Measurements from ENCODE around the gene RIT1. TPM values are rescaled to one million over a fixed set of nuclear protein-coding genes. Genes with fewer than 3 reads are reported as not detected.

Gene RIT1
- total and polyA plus RNA-seq, 2 of the 13 experiments (the other 11 are each of a cell fraction or from before 2014, with no cell fraction given), result 12.2 to 32.2 TPM

DNA sequence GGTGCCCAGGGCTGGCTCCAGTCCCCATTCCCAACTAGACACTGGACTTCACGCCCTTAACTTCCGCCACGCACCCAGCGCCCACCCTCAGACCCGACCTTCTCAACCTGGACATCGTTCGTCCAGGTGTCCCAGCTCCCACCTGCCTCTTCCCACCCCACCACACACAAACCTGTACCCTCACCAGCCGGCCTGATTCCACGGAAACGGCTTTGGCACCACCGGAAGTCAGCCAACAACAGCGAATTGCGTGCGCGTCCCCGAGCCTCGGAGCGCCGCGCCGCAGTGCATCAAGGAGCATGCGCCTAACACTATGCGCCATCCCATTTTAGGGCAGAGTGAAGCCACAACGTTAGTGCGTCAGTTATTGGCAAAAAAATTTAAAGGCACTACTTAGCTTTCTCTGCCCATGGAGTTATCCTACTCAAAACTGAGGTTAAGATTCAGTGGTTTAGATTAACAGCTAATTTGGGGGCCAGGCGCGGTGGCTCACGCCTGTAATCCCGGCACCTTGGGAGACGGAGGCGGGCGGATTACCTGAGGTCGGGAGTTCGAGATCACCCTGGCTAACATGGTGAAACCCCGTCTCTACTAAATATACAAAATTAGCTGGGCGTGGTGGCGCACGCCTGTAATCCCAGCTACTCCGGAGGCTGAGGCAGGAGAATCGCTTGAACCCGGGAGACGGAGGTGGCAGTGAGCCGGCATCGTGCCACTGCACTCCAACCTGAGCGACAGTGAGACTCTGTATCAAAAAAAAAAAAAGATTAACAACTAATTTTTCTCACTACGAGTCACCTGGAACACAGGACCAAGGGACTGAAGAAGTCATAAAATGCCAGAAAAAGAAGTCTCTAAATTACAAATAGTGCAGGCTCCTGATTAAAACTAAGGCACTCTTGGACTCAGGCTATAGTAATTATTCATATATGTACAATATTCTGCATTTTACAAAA is 53.9 kb downstream of the RIT1 start, which contains the start of gene GON4L (continued):
- TF ChIP-seq LCORL (IDR thresholded peaks at IDR 0.05) (no peak), LCORL (CRISPR knock-in tag; IDR thresholded peaks at IDR 0.05) (peak; percentile 21; the same call in 1 of the 2 replicates), MBNL3 (CRISPR knock-in tag; conservative IDR thresholded peaks at IDR 0.05) (no peak), ZNF225 (CRISPR knock-in tag; IDR thresholded peaks at IDR 0.05) (peak; percentile 73), ZNF792 (CRISPR knock-in tag; IDR thresholded peaks at IDR 0.05) (peak; percentile 69; the same call in 1 of the 2 replicates), ZNF724P (CRISPR knock-in tag; IDR thresholded peaks at IDR 0.05; ENCODE audit: borderline replicate concordance) (0 out of 2 replicates have a peak, but pooled peaks have one; percentile 37), ZMYM4 (CRISPR knock-in tag; IDR thresholded peaks at IDR 0.05) (peak; percentile 71), NFYB (CRISPR knock-in tag; IDR thresholded peaks at IDR 0.05) (peak; percentile 12; the same call in 1 of the 2 replicates), HNF4G (IDR thresholded peaks at IDR 0.05; ENCODE audit: borderline replicate concordance, low read depth, low read length) (no peak), HNF4G (CRISPR knock-in tag; IDR thresholded peaks at IDR 0.05; ENCODE audit: borderline replicate concordance, low read depth) (0 out of 2 replicates have a peak, but pooled peaks have one; percentile 17), NFKB2 (CRISPR knock-in tag; IDR thresholded peaks at IDR 0.05; ENCODE audit: borderline replicate concordance) (peak; percentile 22; the same call in 1 of the 2 replicates), HNF4A (CRISPR knock-in tag; IDR thresholded peaks at IDR 0.05) (no peak), ZNF670 (CRISPR knock-in tag; IDR thresholded peaks at IDR 0.05; ENCODE audit: borderline replicate concordance) (peak; percentile 47; the same call in 1 of the 2 replicates), ASH2L (IDR thresholded peaks at IDR 0.05; ENCODE audit: insufficient read length, low read depth, low read length) (peak; percentile 68), ZFX (CRISPR knock-in tag; IDR thresholded peaks at IDR 0.05; ENCODE audit: low read depth) (peak; percentile 74)
- TF ChIP-seq, protein P1, sequence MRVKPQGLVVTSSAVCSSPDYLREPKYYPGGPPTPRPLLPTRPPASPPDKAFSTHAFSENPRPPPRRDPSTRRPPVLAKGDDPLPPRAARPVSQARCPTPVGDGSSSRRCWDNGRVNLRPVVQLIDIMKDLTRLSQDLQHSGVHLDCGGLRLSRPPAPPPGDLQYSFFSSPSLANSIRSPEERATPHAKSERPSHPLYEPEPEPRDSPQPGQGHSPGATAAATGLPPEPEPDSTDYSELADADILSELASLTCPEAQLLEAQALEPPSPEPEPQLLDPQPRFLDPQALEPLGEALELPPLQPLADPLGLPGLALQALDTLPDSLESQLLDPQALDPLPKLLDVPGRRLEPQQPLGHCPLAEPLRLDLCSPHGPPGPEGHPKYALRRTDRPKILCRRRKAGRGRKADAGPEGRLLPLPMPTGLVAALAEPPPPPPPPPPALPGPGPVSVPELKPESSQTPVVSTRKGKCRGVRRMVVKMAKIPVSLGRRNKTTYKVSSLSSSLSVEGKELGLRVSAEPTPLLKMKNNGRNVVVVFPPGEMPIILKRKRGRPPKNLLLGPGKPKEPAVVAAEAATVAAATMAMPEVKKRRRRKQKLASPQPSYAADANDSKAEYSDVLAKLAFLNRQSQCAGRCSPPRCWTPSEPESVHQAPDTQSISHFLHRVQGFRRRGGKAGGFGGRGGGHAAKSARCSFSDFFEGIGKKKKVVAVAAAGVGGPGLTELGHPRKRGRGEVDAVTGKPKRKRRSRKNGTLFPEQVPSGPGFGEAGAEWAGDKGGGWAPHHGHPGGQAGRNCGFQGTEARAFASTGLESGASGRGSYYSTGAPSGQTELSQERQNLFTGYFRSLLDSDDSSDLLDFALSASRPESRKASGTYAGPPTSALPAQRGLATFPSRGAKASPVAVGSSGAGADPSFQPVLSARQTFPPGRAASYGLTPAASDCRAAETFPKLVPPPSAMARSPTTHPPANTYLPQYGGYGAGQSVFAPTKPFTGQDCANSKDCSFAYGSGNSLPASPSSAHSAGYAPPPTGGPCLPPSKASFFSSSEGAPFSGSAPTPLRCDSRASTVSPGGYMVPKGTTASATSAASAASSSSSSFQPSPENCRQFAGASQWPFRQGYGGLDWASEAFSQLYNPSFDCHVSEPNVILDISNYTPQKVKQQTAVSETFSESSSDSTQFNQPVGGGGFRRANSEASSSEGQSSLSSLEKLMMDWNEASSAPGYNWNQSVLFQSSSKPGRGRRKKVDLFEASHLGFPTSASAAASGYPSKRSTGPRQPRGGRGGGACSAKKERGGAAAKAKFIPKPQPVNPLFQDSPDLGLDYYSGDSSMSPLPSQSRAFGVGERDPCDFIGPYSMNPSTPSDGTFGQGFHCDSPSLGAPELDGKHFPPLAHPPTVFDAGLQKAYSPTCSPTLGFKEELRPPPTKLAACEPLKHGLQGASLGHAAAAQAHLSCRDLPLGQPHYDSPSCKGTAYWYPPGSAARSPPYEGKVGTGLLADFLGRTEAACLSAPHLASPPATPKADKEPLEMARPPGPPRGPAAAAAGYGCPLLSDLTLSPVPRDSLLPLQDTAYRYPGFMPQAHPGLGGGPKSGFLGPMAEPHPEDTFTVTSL (CRISPR knock-in tag; IDR thresholded peaks at IDR 0.05; ENCODE audit: borderline replicate concordance), result peak; percentile 28; the same call in 1 of the 2 replicates
- TF ChIP-seq, protein P2, sequence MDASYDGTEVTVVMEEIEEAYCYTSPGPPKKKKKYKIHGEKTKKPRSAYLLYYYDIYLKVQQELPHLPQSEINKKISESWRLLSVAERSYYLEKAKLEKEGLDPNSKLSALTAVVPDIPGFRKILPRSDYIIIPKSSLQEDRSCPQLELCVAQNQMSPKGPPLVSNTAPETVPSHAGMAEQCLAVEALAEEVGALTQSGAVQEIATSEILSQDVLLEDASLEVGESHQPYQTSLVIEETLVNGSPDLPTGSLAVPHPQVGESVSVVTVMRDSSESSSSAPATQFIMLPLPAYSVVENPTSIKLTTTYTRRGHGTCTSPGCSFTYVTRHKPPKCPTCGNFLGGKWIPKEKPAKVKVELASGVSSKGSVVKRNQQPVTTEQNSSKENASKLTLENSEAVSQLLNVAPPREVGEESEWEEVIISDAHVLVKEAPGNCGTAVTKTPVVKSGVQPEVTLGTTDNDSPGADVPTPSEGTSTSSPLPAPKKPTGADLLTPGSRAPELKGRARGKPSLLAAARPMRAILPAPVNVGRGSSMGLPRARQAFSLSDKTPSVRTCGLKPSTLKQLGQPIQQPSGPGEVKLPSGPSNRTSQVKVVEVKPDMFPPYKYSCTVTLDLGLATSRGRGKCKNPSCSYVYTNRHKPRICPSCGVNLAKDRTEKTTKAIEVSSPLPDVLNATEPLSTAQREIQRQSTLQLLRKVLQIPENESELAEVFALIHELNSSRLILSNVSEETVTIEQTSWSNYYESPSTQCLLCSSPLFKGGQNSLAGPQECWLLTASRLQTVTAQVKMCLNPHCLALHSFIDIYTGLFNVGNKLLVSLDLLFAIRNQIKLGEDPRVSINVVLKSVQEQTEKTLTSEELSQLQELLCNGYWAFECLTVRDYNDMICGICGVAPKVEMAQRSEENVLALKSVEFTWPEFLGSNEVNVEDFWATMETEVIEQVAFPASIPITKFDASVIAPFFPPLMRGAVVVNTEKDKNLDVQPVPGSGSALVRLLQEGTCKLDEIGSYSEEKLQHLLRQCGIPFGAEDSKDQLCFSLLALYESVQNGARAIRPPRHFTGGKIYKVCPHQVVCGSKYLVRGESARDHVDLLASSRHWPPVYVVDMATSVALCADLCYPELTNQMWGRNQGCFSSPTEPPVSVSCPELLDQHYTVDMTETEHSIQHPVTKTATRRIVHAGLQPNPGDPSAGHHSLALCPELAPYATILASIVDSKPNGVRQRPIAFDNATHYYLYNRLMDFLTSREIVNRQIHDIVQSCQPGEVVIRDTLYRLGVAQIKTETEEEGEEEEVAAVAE (CRISPR knock-in tag; IDR thresholded peaks at IDR 0.05; ENCODE audit: borderline replicate concordance), result peak; percentile 64; the same call in 1 of the 2 replicates
